ENCODE data around the gene GPR35.
"Not testable (repeated sequence)": the region's sequence is repeated elsewhere in the genome, so short reads cannot be mapped to it uniquely, and the experiment has no call there.

Gene GPR35

GRCh38 chr2:240603846-240604245 is 21.4 kb upstream of the GPR35 start:
- DNase-seq = no peak

GRCh38 chr2:240604291-240604938 is 20.9 kb upstream of the GPR35 start:
- no peak for DNase-seq

GRCh38 chr2:240604939-240605716 is 20.2 kb upstream of the GPR35 start:
- DNase-seq = no peak

GRCh38 chr2:240605867-240606743 is 19.2 kb upstream of the GPR35 start:
- no peak for DNase-seq

GRCh38 chr2:240611601-240612210 is 13.6 kb upstream of the GPR35 start:
- DNase-seq = no peak

GRCh38 chr2:240613781-240614180 is 11.5 kb upstream of the GPR35 start:
- no peak for DNase-seq

GRCh38 chr2:240614391-240614790 is 10.9 kb upstream of the GPR35 start:
- DNase-seq = no peak

- DNase-seq = no peak
Observed at GRCh38 chr2:240615396-240615795, 9.9 kb upstream of the GPR35 start.

GRCh38 chr2:240615820-240616547 is 9.3 kb upstream of the GPR35 start:
- DNase-seq = no peak

GRCh38 chr2:240616860-240617666 is 8.2 kb upstream of the GPR35 start:
- not testable (repeated sequence) for DNase-seq

- DNase-seq = no peak
Observed at GRCh38 chr2:240618776-240619175, 6.5 kb upstream of the GPR35 start.

GRCh38 chr2:240619506-240620148 is 5.7 kb upstream of the GPR35 start:
- no peak for DNase-seq

- no peak for DNase-seq
Observed at GRCh38 chr2:240620149-240620731, 5.0 kb upstream of the GPR35 start.

GRCh38 chr2:240620859-240621258 is 4.4 kb upstream of the GPR35 start:
- DNase-seq = no peak

GRCh38 chr2:240622060-240622411 is 3.2 kb upstream of the GPR35 start:
- no peak for DNase-seq

GRCh38 chr2:240622531-240623235 is 2.6 kb upstream of the GPR35 start:
- DNase-seq = no peak

- DNase-seq = no peak
Observed at GRCh38 chr2:240623531-240624010, 1.7 kb upstream of the GPR35 start.

- DNase-seq = no peak
Observed at GRCh38 chr2:240624011-240624949, 1.0 kb upstream of the GPR35 start.

Data from NCI-H1105 (cell line).